ENCODE results near the gene NAP1L4.

NAP1L4 gene

GRCh38 chr11:2916892-2917645 lies 75.1 kb downstream of the NAP1L4 start:
- H3K27ac ChIP-seq: no peak overlapping the region
- TF ChIP-seq CTCF (IDR thresholded peaks at IDR 0.05): no peak
- H3K4me3 ChIP-seq: no peak overlapping the region
- no peak for DNase-seq (ENCODE audit: low spot score)

- TF ChIP-seq CTCF (IDR thresholded peaks at IDR 0.05): no peak
These were observed 75.8 kb downstream of the NAP1L4 start for GRCh38 chr11:2916114-2916891.

GRCh38 chr11:2915473-2915872 lies 76.7 kb downstream of the NAP1L4 start:
- no peak overlapping the region for H3K27ac ChIP-seq
- no peak overlapping the region for H3K4me3 ChIP-seq
- no peak for TF ChIP-seq CTCF (IDR thresholded peaks at IDR 0.05)
- no peak for DNase-seq (ENCODE audit: low spot score)

More at GRCh38 chr11:2916114-2916891, 75.8 kb downstream of the NAP1L4 start:
- H3K4me3 ChIP-seq: no peak overlapping the region
- DNase-seq (ENCODE audit: low spot score): no peak
- no peak overlapping the region for H3K27ac ChIP-seq

- no peak for TF ChIP-seq CTCF (IDR thresholded peaks at IDR 0.05)
- no peak for DNase-seq (ENCODE audit: low spot score)
- Histone ChIP-seq H3K4me3 (no peak overlapping the region), H3K27ac (no peak overlapping the region)
These were observed 77.5 kb downstream of the NAP1L4 start for GRCh38 chr11:2914455-2915195.

GRCh38 chr11:2913776-2914175 lies 78.4 kb downstream of the NAP1L4 start:
- Histone ChIP-seq H3K27ac (no peak overlapping the region), H3K4me3 (no peak overlapping the region)
- DNase-seq (ENCODE audit: low spot score): no peak
- TF ChIP-seq CTCF (IDR thresholded peaks at IDR 0.05): no peak

GRCh38 chr11:2913019-2913431 lies 79.1 kb downstream of the NAP1L4 start:
- Histone ChIP-seq H3K27ac (no peak overlapping the region), H3K4me3 (no peak overlapping the region)
- no peak for TF ChIP-seq CTCF (IDR thresholded peaks at IDR 0.05)
- DNase-seq (ENCODE audit: low spot score): no peak

All from coronary artery (tissue), 2 donors.